Ishikawa (cell line): ENCODE results near the gene KLHDC7B.

Experiments
- CEBPB ChIP-seq: IDR thresholded peaks from 2 replicates; pipeline ENCODE4 v1.6.1; 2012
- CREB1 ChIP-seq: IDR thresholded peaks from 2 replicates; pipeline ENCODE4 v1.6.1; 2012; ENCODE audit warnings: low read depth
- EGR1 ChIP-seq: IDR thresholded peaks from 2 replicates; pipeline ENCODE4 v1.6.1; 2012
- EP300 ChIP-seq: IDR thresholded peaks from 2 replicates; pipeline ENCODE4 v1.6.1; 2012; ENCODE audit warnings: borderline replicate concordance
- FOXM1 ChIP-seq: IDR thresholded peaks from 2 replicates; pipeline ENCODE4 v1.6.1; 2012; ENCODE audit warnings: low read depth, borderline replicate concordance
- MAX ChIP-seq: IDR thresholded peaks from 2 replicates; pipeline ENCODE4 v1.6.1; 2012
- NFIC ChIP-seq: IDR thresholded peaks from 2 replicates; pipeline ENCODE4 v1.6.1; 2012
- RAD21 ChIP-seq: IDR thresholded peaks from 2 replicates; pipeline ENCODE4 v1.6.1; 2012; ENCODE audit warnings: low read depth
- REST ChIP-seq: IDR thresholded peaks from 2 replicates; pipeline ENCODE4 v1.6.1; 2012; ENCODE audit warnings: low read depth, mild to moderate bottlenecking
- TAF1 ChIP-seq: IDR thresholded peaks from 2 replicates; pipeline ENCODE4 v1.6.1; 2012; ENCODE audit warnings: low read depth, mild to moderate bottlenecking
- TCF12 ChIP-seq: IDR thresholded peaks from 2 replicates; pipeline ENCODE4 v1.6.1; 2012; ENCODE audit warnings: low read depth
- TEAD4 ChIP-seq: IDR thresholded peaks from 2 replicates; pipeline ENCODE4 v1.6.1; 2012
- USF1 ChIP-seq: IDR thresholded peaks from 2 replicates; pipeline ENCODE4 v1.6.1; 2012
- YY1 ChIP-seq: IDR thresholded peaks from 2 replicates; pipeline ENCODE4 v1.6.1; 2012; ENCODE audit warnings: low read depth
- ZBTB7A ChIP-seq: IDR thresholded peaks from 2 replicates; pipeline ENCODE4 v1.6.1; 2012; ENCODE audit warnings: low read depth

KLHDC7B gene

DNA sequence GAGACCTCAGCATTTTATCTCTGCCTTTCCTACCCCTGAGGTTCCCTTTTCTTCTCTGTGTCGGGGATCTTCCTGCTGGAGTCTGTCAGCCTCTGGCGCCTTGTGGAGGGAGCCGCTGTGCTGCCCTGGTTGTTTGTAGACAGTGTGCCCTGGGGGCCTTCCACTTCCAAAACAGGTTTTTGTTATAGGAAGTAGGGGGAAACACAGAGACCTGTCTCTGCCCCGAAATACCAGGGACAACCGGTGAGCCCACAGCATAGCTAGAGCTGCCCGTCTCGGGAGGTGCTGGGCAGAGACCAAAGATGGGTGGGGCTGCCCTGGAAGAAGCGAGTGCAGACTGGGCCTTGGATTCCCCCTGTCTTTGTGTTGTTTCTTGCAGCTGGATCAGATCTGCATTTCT is 29.6 kb upstream of the KLHDC7B start:
- TF ChIP-seq REST (no peak), TAF1 (no peak), FOXM1 (no peak), EP300 (no peak), TCF12 (no peak), TEAD4 (no peak), CEBPB (no peak), NFIC (no peak), CREB1 (no peak), EGR1 (no peak), MAX (no peak), USF1 (no peak), YY1 (no peak), ZBTB7A (no peak), RAD21 (no peak)

GRCh38 chr22:50516891-50517290 is 28.8 kb upstream of the KLHDC7B start:
- TF ChIP-seq NFIC (no peak), CEBPB (no peak), YY1 (no peak), RAD21 (no peak), MAX (no peak)

GRCh38 chr22:50517495-50518260 is 28.0 kb upstream of the KLHDC7B start:
- TF ChIP-seq FOXM1, result no peak
- TF ChIP-seq MAX, result no peak

GRCh38 chr22:50518606-50519005 is 27.1 kb upstream of the KLHDC7B start:
- TF ChIP-seq NFIC (no peak), EGR1 (no peak), REST (no peak), CEBPB (no peak), TAF1 (no peak), CREB1 (no peak), YY1 (no peak), TEAD4 (no peak), USF1 (no peak), EP300 (no peak), TCF12 (no peak), MAX (no peak), RAD21 (no peak), FOXM1 (no peak), ZBTB7A (no peak)

GRCh38 chr22:50519151-50519550 is 26.5 kb upstream of the KLHDC7B start:
- TF ChIP-seq CREB1 (no peak), TCF12 (no peak), EP300 (no peak), TAF1 (no peak), EGR1 (no peak), MAX (no peak), RAD21 (no peak), CEBPB (no peak), USF1 (no peak), FOXM1 (no peak), YY1 (no peak), REST (no peak), TEAD4 (no peak), ZBTB7A (no peak), NFIC (no peak)
